Measurements from ENCODE around the gene TNF.

- TF ChIP-seq POLR2AphosphoS5 (IDR thresholded peaks at IDR 0.05; ENCODE audit: insufficient read depth in 1 of 2, low read depth in 1 of 2) (no peak), CTCF (IDR thresholded peaks at IDR 0.05) (no peak), POLR2A (IDR thresholded peaks at IDR 0.05) (no peak)
Measured at GRCh38 chr6:31615748-31616147, 40.4 kb downstream of the TNF start.
